ENCODE results near the gene DCLRE1C.
"Not testable (repeated sequence)": the region's sequence is repeated elsewhere in the genome, so short reads cannot be mapped to it uniquely, and the experiment has no call there.

The DCLRE1C gene

GRCh38 chr10:14954001-14954770 is at the start of gene DCLRE1C:
DCLRE1C (minus strand) TSS chr10:14954096; CDS start chr10:14954010, 86 bp downstream.
- peak; percentile 79 for DNase-seq

GRCh38 chr10:14995964-14996565 is 42.2 kb upstream of the DCLRE1C start:
- no peak for DNase-seq

GRCh38 chr10:14993500-14994455 is 39.9 kb upstream of the DCLRE1C start:
- DNase-seq: not testable (repeated sequence)

- not testable (repeated sequence) for DNase-seq
Observed at GRCh38 chr10:14992336-14992735, 38.4 kb upstream of the DCLRE1C start.

GRCh38 chr10:14991035-14991749 is 37.3 kb upstream of the DCLRE1C start:
- DNase-seq: not testable (repeated sequence)

GRCh38 chr10:14989552-14989951 is 35.7 kb upstream of the DCLRE1C start:
- not testable (repeated sequence) for DNase-seq

- no peak for DNase-seq
Observed at GRCh38 chr10:14982744-14983143, 28.8 kb upstream of the DCLRE1C start.

- DNase-seq: no peak
Observed at GRCh38 chr10:14975672-14976273, 21.9 kb upstream of the DCLRE1C start.

- DNase-seq: not testable (repeated sequence)
Observed at GRCh38 chr10:14974153-14974998, 20.5 kb upstream of the DCLRE1C start.

- DNase-seq: peak; percentile 9
Observed at GRCh38 chr10:14971867-14972448, 18.1 kb upstream of the DCLRE1C start.

- no peak for DNase-seq
Observed at GRCh38 chr10:14967897-14968296, 14.0 kb upstream of the DCLRE1C start.

- peak; percentile 88 for DNase-seq
Observed at GRCh38 chr10:14959221-14960057, 5.5 kb upstream of the DCLRE1C start, which contains the start of gene MEIG1. MEIG1 (plus strand) TSS chr10:14959388; CDS start chr10:14966469, 7,081 bp downstream.

- no peak for DNase-seq
Observed at GRCh38 chr10:14958872-14959220, 5.0 kb upstream of the DCLRE1C start.

GRCh38 chr10:14954934-14955333 is 1.0 kb upstream of the DCLRE1C start:
- DNase-seq: no peak

GRCh38 chr10:14953424-14954000 is 384 bp downstream of the DCLRE1C start:
- DNase-seq: no peak

- no peak for DNase-seq
Observed at GRCh38 chr10:14952851-14953423, 959 bp downstream of the DCLRE1C start.

- no peak for DNase-seq
Observed at GRCh38 chr10:14949291-14949690, 4.6 kb downstream of the DCLRE1C start.

GRCh38 chr10:14947268-14947667 is 6.6 kb downstream of the DCLRE1C start:
- no peak for DNase-seq

- DNase-seq: no peak
Observed at GRCh38 chr10:14945108-14945507, 8.8 kb downstream of the DCLRE1C start.
